ENCODE data around the gene HCRTR1. TPM values are rescaled to one million over a fixed set of nuclear protein-coding genes. Genes with fewer than 3 reads are reported as not detected.

Gene HCRTR1
- total RNA-seq, 6 donors from 2014 or later: 2.1 TPM; not detected in 5

DNA sequence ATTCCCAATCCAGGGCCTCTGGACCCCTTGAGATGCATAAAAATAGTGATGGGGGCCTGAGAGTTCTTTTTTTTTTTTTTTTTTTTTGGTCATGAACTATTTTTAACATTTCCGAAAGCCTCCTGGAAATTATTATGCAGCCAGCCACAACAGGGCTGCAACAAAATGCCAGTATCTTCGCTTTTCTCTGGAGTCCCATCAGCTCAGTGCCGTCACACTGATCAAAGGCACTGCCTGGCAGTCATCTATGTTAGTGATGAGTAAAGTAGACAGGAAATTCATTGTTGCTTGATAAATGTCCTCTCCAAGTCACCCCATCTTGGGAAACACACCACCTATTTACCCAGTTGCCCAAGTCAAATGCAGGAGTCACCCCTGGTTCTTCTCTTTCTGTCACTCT lies 42.4 kb downstream of the HCRTR1 start:
- Histone ChIP-seq H3K4me1 (no peaks in the 10 kb centered on the region), H3K4me3 (no peak overlapping the region), H3K9me3 (no peaks in the 10 kb centered on the region), H3K27me3 (no peaks in the 10 kb centered on the region), H3K27ac (no peak overlapping the region), H3K36me3 (no peaks in the 10 kb centered on the region)
- ATAC-seq (ENCODE audit: low FRiP score in 2 of 2) (no peak), DNase-seq (no peak)
- 85 to 90% methylated on average over 3 of the region's 3 CpGs for WGBS, 2 donors
- TF ChIP-seq, protein P1, sequence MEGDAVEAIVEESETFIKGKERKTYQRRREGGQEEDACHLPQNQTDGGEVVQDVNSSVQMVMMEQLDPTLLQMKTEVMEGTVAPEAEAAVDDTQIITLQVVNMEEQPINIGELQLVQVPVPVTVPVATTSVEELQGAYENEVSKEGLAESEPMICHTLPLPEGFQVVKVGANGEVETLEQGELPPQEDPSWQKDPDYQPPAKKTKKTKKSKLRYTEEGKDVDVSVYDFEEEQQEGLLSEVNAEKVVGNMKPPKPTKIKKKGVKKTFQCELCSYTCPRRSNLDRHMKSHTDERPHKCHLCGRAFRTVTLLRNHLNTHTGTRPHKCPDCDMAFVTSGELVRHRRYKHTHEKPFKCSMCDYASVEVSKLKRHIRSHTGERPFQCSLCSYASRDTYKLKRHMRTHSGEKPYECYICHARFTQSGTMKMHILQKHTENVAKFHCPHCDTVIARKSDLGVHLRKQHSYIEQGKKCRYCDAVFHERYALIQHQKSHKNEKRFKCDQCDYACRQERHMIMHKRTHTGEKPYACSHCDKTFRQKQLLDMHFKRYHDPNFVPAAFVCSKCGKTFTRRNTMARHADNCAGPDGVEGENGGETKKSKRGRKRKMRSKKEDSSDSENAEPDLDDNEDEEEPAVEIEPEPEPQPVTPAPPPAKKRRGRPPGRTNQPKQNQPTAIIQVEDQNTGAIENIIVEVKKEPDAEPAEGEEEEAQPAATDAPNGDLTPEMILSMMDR (IDR thresholded peaks at IDR 0.05): no peak
- no peak for TF ChIP-seq POLR2A (IDR thresholded peaks at IDR 0.05)
- TF ChIP-seq EP300 (IDR thresholded peaks at IDR 0.05): no peak
- no peak for TF ChIP-seq POLR2AphosphoS5 (IDR thresholded peaks at IDR 0.05)

DNA sequence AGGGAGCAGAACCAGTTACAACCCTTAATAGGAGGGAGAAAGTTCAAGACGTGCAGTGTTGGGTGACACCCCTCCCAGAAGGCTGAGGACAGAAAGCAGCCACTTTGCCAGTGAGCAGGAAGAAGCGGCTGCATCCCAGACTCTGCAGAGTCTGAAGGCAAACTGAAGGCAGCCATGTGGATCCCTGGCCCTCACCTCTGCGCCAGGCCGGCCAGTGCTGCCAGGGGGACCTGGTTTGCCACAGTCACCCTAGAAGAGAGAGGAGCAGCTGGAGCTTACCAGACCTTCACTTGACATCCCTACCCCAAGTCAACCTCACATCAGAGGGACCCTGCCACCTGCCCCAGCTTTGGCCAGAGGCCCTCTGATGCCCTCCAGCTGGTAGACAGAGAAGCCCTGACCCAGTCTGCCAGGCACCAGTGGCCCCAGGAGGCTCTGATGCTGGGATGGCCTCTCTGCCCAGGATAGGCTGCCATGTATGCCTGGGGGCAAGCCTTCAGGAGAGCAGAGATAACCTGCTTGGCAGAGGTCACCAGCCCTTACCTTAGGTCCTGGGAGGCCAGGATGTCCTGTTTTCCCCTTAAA lies 43.5 kb downstream of the HCRTR1 start:
- H3K27ac ChIP-seq: no peak overlapping the region
- no peak overlapping the region for H3K4me3 ChIP-seq
- DNase-seq (no peak), ATAC-seq (ENCODE audit: low FRiP score in 2 of 2) (no peak)
- no peaks in the 10 kb centered on the region for H3K27me3 ChIP-seq
- TF ChIP-seq POLR2A (IDR thresholded peaks at IDR 0.05): no peak
- TF ChIP-seq EP300 (IDR thresholded peaks at IDR 0.05): no peak
- WGBS, 2 donors: 81 to 93% methylated on average over 2 to 4 of the region's 4 CpGs
- peaks cover 0 to 2% (median 0%) of the 10 kb centered on the region in 4 donors for H3K4me1 ChIP-seq
- H3K36me3 ChIP-seq: no peaks in the 10 kb centered on the region
- H3K9me3 ChIP-seq: no peaks in the 10 kb centered on the region

DNA sequence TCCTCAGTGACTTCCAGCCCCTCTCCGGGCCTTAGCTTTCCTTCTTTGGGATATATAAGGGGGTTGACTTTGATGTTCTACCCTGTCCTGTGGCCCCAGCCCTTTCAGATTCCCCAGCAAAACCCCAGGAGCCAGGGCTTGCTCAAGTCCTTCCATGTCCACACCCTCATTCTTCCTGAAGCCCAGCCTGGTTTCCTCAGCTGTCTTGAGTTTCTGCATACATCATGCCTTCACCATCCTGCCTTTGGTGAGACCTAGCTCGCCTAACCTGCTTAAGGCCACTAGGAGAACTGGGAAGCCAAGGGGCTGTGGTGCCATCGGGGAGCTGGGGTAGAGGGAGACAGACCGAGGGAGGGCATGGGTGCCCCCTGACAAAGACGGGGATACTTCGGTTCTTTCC lies 44.4 kb downstream of the HCRTR1 start:
- H3K36me3 ChIP-seq: no peaks in the 10 kb centered on the region
- DNase-seq (no peak), ATAC-seq (ENCODE audit: low FRiP score in 2 of 2) (no peak)
- no peak for TF ChIP-seq EP300 (IDR thresholded peaks at IDR 0.05)
- no peak for TF ChIP-seq POLR2A (IDR thresholded peaks at IDR 0.05)
- TF ChIP-seq POLR2AphosphoS5 (IDR thresholded peaks at IDR 0.05): no peak
- TF ChIP-seq, protein P1 (IDR thresholded peaks at IDR 0.05): no peak
- H3K27ac ChIP-seq: no peak overlapping the region
- 88 to 90% methylated on average over 6 of the region's 6 CpGs for WGBS, 2 donors
- H3K4me3 ChIP-seq: no peak overlapping the region
- peaks cover 0 to 11% (median 3%) of the 10 kb centered on the region in 4 donors for H3K4me1 ChIP-seq
- no peaks in the 10 kb centered on the region for H3K9me3 ChIP-seq
- H3K27me3 ChIP-seq: no peaks in the 10 kb centered on the region

DNA sequence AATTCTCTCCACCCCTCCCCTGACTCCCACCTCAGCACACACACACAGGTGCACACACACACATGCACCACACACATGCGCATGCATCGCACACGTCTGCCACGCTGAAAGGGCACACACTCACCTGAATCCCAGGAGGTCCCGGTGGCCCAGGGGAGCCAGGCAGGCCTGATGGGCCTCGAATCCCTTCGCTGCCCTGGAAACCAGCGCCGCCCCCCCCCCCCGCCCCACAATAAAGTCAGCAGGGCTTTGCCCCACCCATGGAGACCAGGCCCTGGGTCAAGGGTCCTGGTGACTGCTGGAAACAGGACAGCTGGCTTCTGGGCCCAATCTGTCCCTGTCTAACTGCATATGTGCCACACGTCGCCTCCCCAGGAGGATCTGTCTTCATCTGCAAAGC lies 45.0 kb downstream of the HCRTR1 start:
- no peaks in the 10 kb centered on the region for H3K36me3 ChIP-seq
- no peaks in the 10 kb centered on the region for H3K27me3 ChIP-seq
- TF ChIP-seq EP300 (IDR thresholded peaks at IDR 0.05) (no peak), POLR2AphosphoS5 (IDR thresholded peaks at IDR 0.05) (no peak), POLR2A (IDR thresholded peaks at IDR 0.05) (no peak)
- TF ChIP-seq, protein P1 (IDR thresholded peaks at IDR 0.05): no peak
- H3K4me1 ChIP-seq: peaks cover 0 to 16% (median 3%) of the 10 kb centered on the region in 4 donors
- no peak overlapping the region for H3K4me3 ChIP-seq
- H3K9me3 ChIP-seq: no peaks in the 10 kb centered on the region
- H3K27ac ChIP-seq: no peak overlapping the region
- 91% methylated on average over 12 of the region's 12 CpGs; no CpG with 5 or more reads in 1 of the 2 donors for WGBS, 2 donors
- ATAC-seq (ENCODE audit: low FRiP score in 2 of 2): no peak
- DNase-seq: peak in 1 of 2 donors; percentile 57

DNA sequence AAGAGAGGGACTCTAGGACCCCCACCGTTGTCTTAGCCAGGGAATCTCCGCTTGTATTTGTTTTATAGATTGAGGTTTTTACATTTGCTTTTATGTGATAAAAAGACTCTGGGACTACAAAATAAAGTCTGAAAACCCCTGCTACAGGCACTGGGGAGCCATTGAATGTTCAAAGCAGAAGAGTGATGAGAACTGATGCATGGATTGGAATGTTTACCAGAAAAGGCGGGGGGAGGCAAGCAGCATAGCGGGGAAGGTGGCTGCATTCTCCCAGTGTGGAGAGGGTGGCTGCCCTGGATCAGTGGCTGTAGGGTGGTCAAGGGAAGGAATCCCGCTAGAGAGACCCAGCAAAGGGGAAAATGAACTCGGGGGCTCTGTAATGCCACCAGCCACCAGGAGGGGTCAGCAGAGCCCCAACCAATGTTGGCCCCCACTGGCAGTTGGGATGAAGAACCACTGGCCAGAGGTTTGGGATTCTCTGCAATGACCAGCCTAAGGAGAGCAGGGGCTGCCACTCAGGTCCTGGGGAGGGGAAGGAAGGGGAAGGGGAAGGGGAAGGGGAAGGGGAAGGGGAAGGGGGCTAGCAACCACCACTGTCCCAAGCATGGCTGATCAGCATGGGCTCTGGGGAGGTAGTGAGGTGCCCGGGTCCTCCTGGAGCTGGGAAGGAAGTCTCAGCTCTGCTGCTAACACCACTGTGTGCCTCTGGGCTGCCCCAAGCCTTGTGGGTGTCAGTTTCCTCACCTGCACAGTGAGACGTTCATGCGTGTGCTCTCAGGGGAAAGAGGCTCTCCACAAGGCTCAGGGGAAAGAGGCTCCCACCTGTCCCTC lies 46.3 kb downstream of the HCRTR1 start:
- H3K27me3 ChIP-seq: no peaks in the 10 kb centered on the region
- H3K4me3 ChIP-seq: no peak overlapping the region
- DNase-seq: peak in 1 of 2 donors; percentile 55
- no peaks in the 10 kb centered on the region for H3K36me3 ChIP-seq
- TF ChIP-seq POLR2AphosphoS5 (IDR thresholded peaks at IDR 0.05): no peak
- TF ChIP-seq, protein P1 (IDR thresholded peaks at IDR 0.05): peak; percentile 90 to 97 (median 93)
- H3K9me3 ChIP-seq: no peaks in the 10 kb centered on the region
- WGBS, 2 donors: 34 to 47% methylated on average over 7 to 9 of the region's 9 CpGs
- peak; percentile 4 to 67 for ATAC-seq (ENCODE audit: low FRiP score in 2 of 2)
- no peak overlapping the region for H3K27ac ChIP-seq
- H3K4me1 ChIP-seq: peaks cover 0 to 16% (median 3%) of the 10 kb centered on the region in 4 donors

Measured in upper lobe of left lung (tissue), 6 donors.